HepG2 (cell line): ENCODE data around the gene ATG16L2. TPM values are rescaled to one million over a fixed set of nuclear protein-coding genes. Genes with fewer than 3 reads are reported as not detected.

Source experiments
- ATAC-seq: fragments of 200-7000 bp; cut with Tn5 transposase; 3 replicates; pipeline ENCODE4 v1.9.1; 2020; ENCODE audit warnings: mild to moderate bottlenecking, moderate library complexity
- BruUV-seq: library from RNA; stranded (reverse); fragments of 400-500 nt; replicated peaks from 2 replicates; lab custom pipeline; 2021; lab: Mats Ljungman, UMichigan
- CTCF ChIA-PET: fragments of 300-600 bp; formaldehyde crosslinking; extraction: SDS; loops from one replicate; lab custom pipeline; 2021; ENCODE audit warnings: low total read pairs, inconsistent platforms, low intra/inter-chr PET ratio; lab: Yijun Ruan, JAX
- POLR2A ChIA-PET: fragments of 350-600 bp; sonication (Branson Sonifier 250); formaldehyde crosslinking; loops from one replicate; lab custom pipeline; 2020; ENCODE audit warnings: antibody characterized with exemption, inconsistent platforms; lab: Yijun Ruan, JAX
- DNase-seq: peaks from one replicate; pipeline ENCODE4 v3.0.0-alpha.2; 2015; ENCODE audit warnings: low spot score
- FAIRE-seq: peaks from 3 replicates; lab custom pipeline; 2011; peaks lifted over from hg19 to GRCh38; lab: Jason Lieb, UNC
- H2AFZ ChIP-seq: one replicate; pipeline ENCODE4 v1.6.1; 2011; ENCODE audit warnings: low read length, inconsistent platforms
- H3K27ac ChIP-seq: fragments of 300-600 bp; 3 replicates; pipeline ENCODE4 v1.8.0; 2011; ENCODE audit warnings: mixed run types, mild to moderate bottlenecking, mixed read lengths, low read length, inconsistent platforms; ENCODE audit not compliant: insufficient read depth; ENCODE audit errors: extremely low read length
- H3K27me3 ChIP-seq, 2 experiments: fragments of 200-600 bp in 1 of 2; 2 replicates in 1 of 2; 3 replicates in 1 of 2; pipeline versions ENCODE4 v1.6.0 to v1.8.0; 2011; ENCODE audit warnings: low read length in 2 of 2, mild to moderate bottlenecking in 2 of 2, moderate library complexity in 2 of 2, inconsistent platforms in 1 of 2; ENCODE audit not compliant: insufficient read depth in 2 of 2, control insufficient read depth in 1 of 2
- H3K36me3 ChIP-seq, 2 experiments: fragments of 200-600 bp in 1 of 2; replicated peaks in 1 of 2; 2 replicates in 1 of 2; 3 replicates in 1 of 2; pipeline versions ENCODE4 v1.5.1 to v1.8.0; 2011; ENCODE audit warnings: low read length in 2 of 2, inconsistent platforms in 1 of 2; ENCODE audit not compliant: insufficient read depth in 2 of 2, control insufficient read depth in 1 of 2
- H3K4me1 ChIP-seq: 2 replicates; pipeline ENCODE4 v1.5.1; 2012; ENCODE audit warnings: low read length, inconsistent platforms; ENCODE audit not compliant: insufficient read depth
- H3K4me2 ChIP-seq: 2 replicates; pipeline ENCODE4 v1.6.0; 2011; ENCODE audit warnings: low read depth, low read length, inconsistent platforms
- H3K4me3 ChIP-seq, 3 experiments: fragments of 200-600 bp in 1 of 3; sonication (generic), shearing (Covaris generic) in 1 of 3; replicated peaks in 1 of 3; 2 replicates each; pipeline ENCODE4 v1.5.1; 2011 to 2016; ENCODE audit warnings: low read length in 3 of 3, inconsistent platforms in 2 of 3, low read depth in 2 of 3, mild to moderate bottlenecking in 2 of 3, control low read depth in 1 of 3, mixed read lengths in 1 of 3; ENCODE audit not compliant: insufficient read depth in 1 of 3
- H3K79me2 ChIP-seq: one replicate; pipeline ENCODE4 v1.6.1; 2011; ENCODE audit warnings: low read length, inconsistent platforms; ENCODE audit not compliant: insufficient read depth
- H3K9ac ChIP-seq: 2 replicates; pipeline ENCODE4 v1.6.0; 2011; ENCODE audit warnings: mild to moderate bottlenecking, low read depth, low read length, inconsistent platforms; ENCODE audit not compliant: insufficient read depth
- H3K9me3 ChIP-seq: 2 replicates; pipeline ENCODE4 v1.5.1; 2012; ENCODE audit warnings: mild to moderate bottlenecking, low read length
- H4K20me1 ChIP-seq: 2 replicates; pipeline ENCODE4 v1.6.0; 2011; ENCODE audit warnings: inconsistent platforms, mild to moderate bottlenecking, low read length, moderate library complexity; ENCODE audit not compliant: insufficient read depth
- ATF7 ChIP-seq, 2 experiments: fragments of 450-650 bp in 1 of 2; sonication (generic) in 1 of 2; formaldehyde crosslinking in 1 of 2; IDR thresholded peaks; 2 replicates each; pipeline versions ENCODE4 v1.4.0 to v1.6.1; 2016 to 2020; ENCODE audit warnings: antibody characterized with exemption in 1 of 2, mild to moderate bottlenecking in 1 of 2, missing genetic modification reagents in 1 of 2
- CBX2 ChIP-seq, 2 experiments: fragments of 200-600 bp in 1 of 2; sonication (generic); formaldehyde crosslinking in 1 of 2; IDR thresholded peaks; 2 replicates each; pipeline versions ENCODE4 v1.7.0 to v1.8.1; 2018 to 2022; ENCODE audit warnings: low read depth in 2 of 2, low read length in 1 of 2, mild to moderate bottlenecking in 1 of 2, missing genetic modification reagents in 1 of 2
- CEBPB ChIP-seq: IDR thresholded peaks from 2 replicates; pipeline ENCODE4 v1.6.1; 2011; ENCODE audit warnings: low read depth, low read length, improper control_type of control experiment, borderline replicate concordance
- FOXC1 ChIP-seq: sonication (generic); formaldehyde crosslinking; IDR thresholded peaks from 2 replicates; pipeline ENCODE4 v1.8.0; 2022; ENCODE audit warnings: mild to moderate bottlenecking, missing genetic modification reagents, borderline replicate concordance
- GABPB1 ChIP-seq: IDR thresholded peaks from 2 replicates; pipeline ENCODE4 v1.6.1; 2016; ENCODE audit warnings: mild to moderate bottlenecking, missing genetic modification reagents, moderate library complexity, missing compliant biosample characterization
- HIC2 ChIP-seq: sonication (generic); formaldehyde crosslinking; IDR thresholded peaks from 2 replicates; pipeline ENCODE4 v1.9.0; 2022; ENCODE audit warnings: low read depth, missing genetic modification reagents
- KAT8 ChIP-seq: IDR thresholded peaks from 2 replicates; pipeline ENCODE4 v1.6.1; 2016; ENCODE audit warnings: missing genetic modification reagents, missing compliant biosample characterization
- KLF16 ChIP-seq, 2 experiments: sonication (generic) in 1 of 2; formaldehyde crosslinking in 1 of 2; IDR thresholded peaks; 2 replicates each; pipeline versions ENCODE4 v1.6.1 to v1.8.0; 2016 to 2023; ENCODE audit warnings: missing genetic modification reagents in 2 of 2, missing compliant biosample characterization in 1 of 2
- LBX2 ChIP-seq: sonication (generic); formaldehyde crosslinking; IDR thresholded peaks from 2 replicates; pipeline ENCODE4 v1.5.0; 2020; ENCODE audit warnings: missing genetic modification reagents, mild to moderate bottlenecking, borderline replicate concordance
- NR2F1 ChIP-seq, 2 experiments: fragments of 450-650 bp in 1 of 2; formaldehyde crosslinking in 1 of 2; IDR thresholded peaks; 2 replicates each; pipeline versions ENCODE4 v1.5.0 to v1.6.1; 2016 to 2020; ENCODE audit warnings: mild to moderate bottlenecking in 1 of 2, missing compliant biosample characterization in 1 of 2, missing genetic modification reagents in 1 of 2, moderate library complexity in 1 of 2
- RXRB ChIP-seq: IDR thresholded peaks from 2 replicates; pipeline ENCODE4 v1.6.1; 2016; ENCODE audit warnings: borderline replicate concordance, missing genetic modification reagents, missing compliant biosample characterization
- SYNCRIP ChIP-seq: fragments of 200-400 bp; formaldehyde crosslinking; IDR thresholded peaks from 2 replicates; pipeline ENCODE4 v1.6.1; 2018; ENCODE audit warnings: mild to moderate bottlenecking, low read depth, low read length; ENCODE audit not compliant: insufficient read depth
- ZBTB49 ChIP-seq: sonication (generic); formaldehyde crosslinking; IDR thresholded peaks from 2 replicates; pipeline ENCODE4 v1.4.0; 2020; ENCODE audit warnings: missing genetic modification reagents, borderline replicate concordance
- ZMYM3 ChIP-seq: sonication (generic); formaldehyde crosslinking; IDR thresholded peaks from 2 replicates; pipeline ENCODE4 v1.5.1; 2020; ENCODE audit warnings: mild to moderate bottlenecking, missing genetic modification reagents
- ZNF281 ChIP-seq: sonication (generic); formaldehyde crosslinking; IDR thresholded peaks from 2 replicates; pipeline ENCODE4 v1.4.0; 2020; ENCODE audit warnings: missing genetic modification reagents, borderline replicate concordance
- ZNF788 ChIP-seq: sonication (generic); formaldehyde crosslinking; IDR thresholded peaks from 2 replicates; pipeline ENCODE4 v1.5.0; 2020; ENCODE audit warnings: mild to moderate bottlenecking, missing genetic modification reagents, borderline replicate concordance
- WGBS: methylation state at CpG from one replicate; pipeline ENCODE4 v1.1.6; 2017; ENCODE audit warnings: low lambda C conversion rate; 5-methylcytosine and 5-hydroxymethylcytosine counted together
- in situ Hi-C: cut with HindIII; loops from 2 replicates; pipeline ENCODE4 v1.10.0; 2017; ENCODE audit warnings: low pct_unique_long_range_greater_than_20kb; ENCODE audit not compliant: extremely low pct_ligation_motif_present
- intact Hi-C: fragments of 100-400 bp; cut with micrococcal nuclease; formaldehyde crosslinking; loops from one replicate; pipeline ENCODE4 v1.10.0; 2022; ENCODE audit not compliant: unreplicated experiment
- polyA plus RNA-seq, 8 experiments: library from polyadenylated mRNA; depleted of rRNA in 3 of 8; stranded (reverse) in 7 of 8; unstranded in 1 of 8; fragments of >200 nt; fragmentation: Illumina TruSeq in 4 of 8; extraction: Trizol in 4 of 8; gene quantifications; 2 replicates each; pipeline versions ENCODE4 v1.2.1 to v1.2.3, GENCODE V29; 2011 to 2016; ENCODE audit warnings: low read depth in 4 of 8, missing spikeins in 1 of 8, mixed read lengths in 1 of 8; ENCODE audit not compliant: insufficient read depth in 1 of 8
- total RNA-seq, 5 experiments: library from RNA; depleted of rRNA; stranded (reverse); fragments of >200 nt; fragmentation: Illumina TruSeq; extraction: Trizol; gene quantifications; 2 replicates each; pipeline ENCODE4 v1.2.3, GENCODE V29; 2016; ENCODE audit warnings: low read depth in 1 of 5

Gene ATG16L2
- total and polyA plus RNA-seq, 2 of the 13 experiments (the other 11 are each of a cell fraction or from before 2014, with no cell fraction given) = 6.2 to 14.8 TPM

- no peak for FAIRE-seq
- no peak for ATAC-seq
- H3K4me1 ChIP-seq = 0 out of 2 replicates have a peak, but pooled peaks cover 8% of the 10 kb centered on the region
- CTCF ChIA-PET = no interaction called here
- H3K36me3 ChIP-seq = peaks cover 19 to 43% of the 10 kb centered on the region in 2 experiments
- POLR2A ChIA-PET = no interaction called here
- no peak overlapping the region for H3K27ac ChIP-seq
- 97% methylated on average over 5 of the region's 5 CpGs for WGBS
- intact Hi-C loops = no loop called here
- DNase-seq = no peak
- H3K79me2 ChIP-seq = no peaks in the 10 kb centered on the region
- H3K9ac ChIP-seq = no peak overlapping the region
- no peaks in the 10 kb centered on the region for H4K20me1 ChIP-seq
- H2AFZ ChIP-seq = no peak overlapping the region
- in situ Hi-C loops = no loop called here
- no peaks in the 10 kb centered on the region for H3K27me3 ChIP-seq
- BruUV-seq = no TSS peak
- no peak overlapping the region for H3K4me2 ChIP-seq
- no peaks in the 10 kb centered on the region for H3K9me3 ChIP-seq
- H3K4me3 ChIP-seq = no peak overlapping the region
- TF ChIP-seq CBX2 (IDR thresholded peaks at IDR 0.05; ENCODE audit: low read depth, low read length) = no peak
- TF ChIP-seq CBX2 (CRISPR knock-in tag; IDR thresholded peaks at IDR 0.05; ENCODE audit: low read depth) = no peak
- TF ChIP-seq SYNCRIP = no peak
- TF ChIP-seq ATF7 (IDR thresholded peaks at IDR 0.05) = peak; percentile 64
- no peak for TF ChIP-seq ATF7 (CRISPR knock-in tag; IDR thresholded peaks at IDR 0.05)
- TF ChIP-seq NR2F1 (CRISPR knock-in tag; IDR thresholded peaks at IDR 0.05) = no peak
- no peak for TF ChIP-seq KAT8 (CRISPR knock-in tag)
- no peak for TF ChIP-seq ZNF788 (CRISPR knock-in tag)
- TF ChIP-seq FOXC1 = no peak
- TF ChIP-seq HIC2 (CRISPR knock-in tag) = no peak
- TF ChIP-seq ZNF281 (CRISPR knock-in tag) = no peak
- peak; percentile 26; the same call in 1 of the 2 replicates for TF ChIP-seq CEBPB
- TF ChIP-seq KLF16 (CRISPR knock-in tag; IDR thresholded peaks at IDR 0.05) = no peak
- no peak for TF ChIP-seq ZMYM3
- TF ChIP-seq ZBTB49 = no peak
- no peak for TF ChIP-seq LBX2 (CRISPR knock-in tag)
- TF ChIP-seq GABPB1 (CRISPR knock-in tag) = no peak
- TF ChIP-seq RXRB (CRISPR knock-in tag) = no peak
Measured at GRCh38 chr11:72834905-72835304, 20.7 kb downstream of the ATG16L2 start.
